CD14-positive monocyte (primary cell): ENCODE measurements around the gene GPR17. TPM values are rescaled to one million over a fixed set of nuclear protein-coding genes. Genes with fewer than 3 reads are reported as not detected.

ENCODE experiments used
- DNase-seq, 3 donors: peaks; one replicate each; pipeline ENCODE4 v3.0.0-alpha.2; 2011 to 2022
- H2AFZ ChIP-seq: 2 replicates; pipeline ENCODE4 v1.6.0; 2012; ENCODE audit warnings: mild to moderate bottlenecking, low read depth, low read length, inconsistent platforms; ENCODE audit not compliant: insufficient read depth, poor library complexity, severe bottlenecking
- H3K27ac ChIP-seq, 2 donors: 1 replicate in 1 of 2; 2 replicates in 1 of 2; pipeline ENCODE4 v1.5.1; 2012 to 2013; ENCODE audit warnings: low read length in 2 of 2, control low read depth in 1 of 2, inconsistent platforms in 1 of 2, low read depth in 1 of 2, mild to moderate bottlenecking in 1 of 2
- H3K27me3 ChIP-seq, 2 donors: one replicate each; pipeline versions ENCODE4 v1.6.0 to v1.6.1; 2011 to 2013; ENCODE audit warnings: low read length in 2 of 2; ENCODE audit not compliant: control insufficient read depth in 2 of 2, insufficient read depth in 2 of 2
- H3K36me3 ChIP-seq, 2 donors: replicated peaks in 1 of 2; 1 replicate in 1 of 2; 2 replicates in 1 of 2; pipeline versions ENCODE4 v1.5.1 to v1.6.1; 2012 to 2013; ENCODE audit warnings: low read length in 2 of 2, control low read depth in 1 of 2, inconsistent platforms in 1 of 2, mild to moderate bottlenecking in 1 of 2; ENCODE audit not compliant: insufficient read depth in 2 of 2, control insufficient read depth in 1 of 2
- H3K4me1 ChIP-seq, 2 donors: 1 replicate in 1 of 2; 2 replicates in 1 of 2; pipeline versions ENCODE4 v1.5.1 to v1.6.1; 2012 to 2013; ENCODE audit warnings: low read length in 2 of 2, control low read depth in 1 of 2, inconsistent platforms in 1 of 2, mild to moderate bottlenecking in 1 of 2, moderate library complexity in 1 of 2; ENCODE audit not compliant: insufficient read depth in 2 of 2, control insufficient read depth in 1 of 2
- H3K4me2 ChIP-seq: replicated peaks from 2 replicates; pipeline ENCODE3; 2012; ENCODE audit warnings: low read length, moderate library complexity, mild to moderate bottlenecking; ENCODE audit not compliant: poor library complexity, severe bottlenecking; ENCODE audit errors: extremely low read depth
- H3K4me3 ChIP-seq, 3 experiments: fragments of 200-600 bp in 1 of 3; sonication (generic) in 1 of 3; replicated peaks in 1 of 3; 1 replicate in 2 of 3; 2 replicates in 1 of 3; pipeline ENCODE4 v1.5.1; 2011 to 2013; ENCODE audit warnings: low read length in 3 of 3, mild to moderate bottlenecking in 3 of 3, control low read depth in 2 of 3, low read depth in 2 of 3, inconsistent platforms in 1 of 3, moderate library complexity in 1 of 3
- H3K79me2 ChIP-seq: 2 replicates; pipeline ENCODE4 v1.6.0; 2012; ENCODE audit warnings: mild to moderate bottlenecking, control low read depth, inconsistent platforms, low read length, moderate library complexity; ENCODE audit not compliant: insufficient read depth
- H3K9ac ChIP-seq: 2 replicates; pipeline ENCODE4 v1.6.0; 2017; ENCODE audit warnings: low read length, mild to moderate bottlenecking; ENCODE audit not compliant: insufficient read depth, poor library complexity, severe bottlenecking
- H3K9me3 ChIP-seq, 2 donors: replicated peaks in 1 of 2; 1 replicate in 1 of 2; 2 replicates in 1 of 2; pipeline versions ENCODE4 v1.5.1 to v1.6.1; 2012 to 2013; ENCODE audit warnings: low read length in 2 of 2, control low read depth in 1 of 2; ENCODE audit not compliant: control insufficient read depth in 1 of 2, insufficient read depth in 1 of 2
- H4K20me1 ChIP-seq: 2 replicates; pipeline ENCODE4 v1.6.0; 2012; ENCODE audit warnings: mild to moderate bottlenecking, low read length, control low read depth, moderate library complexity; ENCODE audit not compliant: insufficient read depth
- H3K27ac Mint-ChIP-seq, 7 donors: one replicate each; pipeline ENCODE4 v1.8.0; 2020; ENCODE audit warnings: mild to moderate bottlenecking in 7 of 7, mixed read lengths in 7 of 7, moderate library complexity in 6 of 7, inconsistent platforms in 2 of 7
- H3K27me3 Mint-ChIP-seq, 3 donors: one replicate each; pipeline ENCODE4 v1.8.0; 2021 to 2022; ENCODE audit warnings: low read depth in 3 of 3, mild to moderate bottlenecking in 3 of 3, mixed read lengths in 3 of 3, moderate library complexity in 3 of 3, inconsistent platforms in 1 of 3
- H3K36me3 Mint-ChIP-seq, 2 donors: one replicate each; pipeline ENCODE4 v1.8.0; 2020; ENCODE audit warnings: mixed read lengths in 2 of 2, inconsistent platforms in 1 of 2, mild to moderate bottlenecking in 1 of 2
- H3K4me1 Mint-ChIP-seq: one replicate; pipeline ENCODE4 v1.8.0; 2020; ENCODE audit warnings: mild to moderate bottlenecking, mixed read lengths
- H3K4me3 Mint-ChIP-seq, 2 donors: one replicate each; pipeline ENCODE4 v1.8.0; 2020; ENCODE audit warnings: mild to moderate bottlenecking in 2 of 2, mixed read lengths in 2 of 2, moderate library complexity in 1 of 2
- H3K9me3 Mint-ChIP-seq, 7 donors: one replicate each; pipeline ENCODE4 v1.8.0; 2020 to 2022; ENCODE audit warnings: mixed read lengths in 7 of 7, mild to moderate bottlenecking in 6 of 7, moderate library complexity in 6 of 7, inconsistent platforms in 2 of 7
- WGBS: methylation state at CpG from one replicate; pipeline ENCODE4 v1.1.5; 2013; ENCODE audit warnings: missing lambda C conversion rate; ENCODE audit not compliant: insufficient coverage; 5-methylcytosine and 5-hydroxymethylcytosine counted together
- intact Hi-C, 2 donors: fragments of 100-400 bp; cut with micrococcal nuclease; formaldehyde crosslinking; loops; one replicate each; pipeline versions ENCODE4 v1.15.0 to v1.15.1; 2023
- polyA plus RNA-seq, 3 donors: library from polyadenylated mRNA; depleted of rRNA in 1 of 3; unstranded in 2 of 3; stranded (reverse) in 1 of 3; fragments of 300-500 nt in 2 of 3; fragments of >200 nt in 1 of 3; fragmentation: Illumina TruSeq in 2 of 3; gene quantifications; 1 replicate in 2 of 3; 2 replicates in 1 of 3; pipeline ENCODE4 v1.2.3, GENCODE V29; 2012 to 2021
- TF ChIP-seq, protein P1 (sequence below): fragments of 200-600 bp; IDR thresholded peaks from one replicate; pipeline ENCODE4 v1.8.0; 2022; ENCODE audit warnings: antibody characterized with exemption, mild to moderate bottlenecking

GPR17 gene
- polyA plus RNA-seq, 3 donors, result 0.07 TPM; not detected in 2

DNA sequence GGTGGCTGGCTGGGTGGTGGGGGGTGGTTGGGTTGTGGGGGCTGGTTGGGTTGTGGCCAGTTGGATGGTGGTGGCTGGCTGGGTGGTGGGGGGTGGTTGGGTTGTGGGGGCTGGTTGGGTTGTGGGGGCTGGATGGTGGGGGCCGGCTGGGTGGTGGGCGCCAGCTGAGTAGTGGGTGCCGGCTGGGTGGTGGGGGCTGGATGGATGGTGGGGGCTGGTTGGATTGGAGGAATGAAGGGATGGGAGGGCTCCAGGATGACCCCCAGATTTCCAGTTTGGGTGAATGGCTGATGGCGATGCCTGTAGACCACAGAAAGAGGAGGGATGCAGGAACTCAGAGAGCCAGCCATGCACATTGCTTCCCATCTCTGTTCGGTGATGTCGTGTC, 26.8 kb upstream of the GPR17 start:
- H3K27ac Mint-ChIP-seq, result no peak overlapping the region
- no peak overlapping the region for H3K4me3 Mint-ChIP-seq
- intact Hi-C loops, result no loop called here
- TF ChIP-seq, protein P1, sequence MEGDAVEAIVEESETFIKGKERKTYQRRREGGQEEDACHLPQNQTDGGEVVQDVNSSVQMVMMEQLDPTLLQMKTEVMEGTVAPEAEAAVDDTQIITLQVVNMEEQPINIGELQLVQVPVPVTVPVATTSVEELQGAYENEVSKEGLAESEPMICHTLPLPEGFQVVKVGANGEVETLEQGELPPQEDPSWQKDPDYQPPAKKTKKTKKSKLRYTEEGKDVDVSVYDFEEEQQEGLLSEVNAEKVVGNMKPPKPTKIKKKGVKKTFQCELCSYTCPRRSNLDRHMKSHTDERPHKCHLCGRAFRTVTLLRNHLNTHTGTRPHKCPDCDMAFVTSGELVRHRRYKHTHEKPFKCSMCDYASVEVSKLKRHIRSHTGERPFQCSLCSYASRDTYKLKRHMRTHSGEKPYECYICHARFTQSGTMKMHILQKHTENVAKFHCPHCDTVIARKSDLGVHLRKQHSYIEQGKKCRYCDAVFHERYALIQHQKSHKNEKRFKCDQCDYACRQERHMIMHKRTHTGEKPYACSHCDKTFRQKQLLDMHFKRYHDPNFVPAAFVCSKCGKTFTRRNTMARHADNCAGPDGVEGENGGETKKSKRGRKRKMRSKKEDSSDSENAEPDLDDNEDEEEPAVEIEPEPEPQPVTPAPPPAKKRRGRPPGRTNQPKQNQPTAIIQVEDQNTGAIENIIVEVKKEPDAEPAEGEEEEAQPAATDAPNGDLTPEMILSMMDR, result no peak
- peaks cover 0 to 2% of the 10 kb centered on the region in 2 donors for H3K9me3 ChIP-seq
- H3K27ac ChIP-seq, result no peak overlapping the region
- WGBS, result 95% methylated on average over 6 of the region's 6 CpGs
- no peak for DNase-seq
- H4K20me1 ChIP-seq, result no peaks in the 10 kb centered on the region
- no peaks in the 10 kb centered on the region for H3K36me3 Mint-ChIP-seq
- no peaks in the 10 kb centered on the region for H3K27me3 ChIP-seq
- H3K9me3 Mint-ChIP-seq, result peaks cover 0 to 2% (median 0%) of the 10 kb centered on the region in 7 donors
- no peak overlapping the region for H3K4me3 ChIP-seq
- H3K4me2 ChIP-seq, result no peak overlapping the region
- no peak overlapping the region for H2AFZ ChIP-seq
- no peaks in the 10 kb centered on the region for H3K4me1 ChIP-seq
- H3K27me3 Mint-ChIP-seq, result peaks cover 3 to 7% (median 5%) of the 10 kb centered on the region in 3 donors
- H3K79me2 ChIP-seq, result no peaks in the 10 kb centered on the region
- no peak overlapping the region for H3K9ac ChIP-seq
- no peaks in the 10 kb centered on the region for H3K36me3 ChIP-seq
- H3K4me1 Mint-ChIP-seq, result peaks cover 16% of the 10 kb centered on the region

DNA sequence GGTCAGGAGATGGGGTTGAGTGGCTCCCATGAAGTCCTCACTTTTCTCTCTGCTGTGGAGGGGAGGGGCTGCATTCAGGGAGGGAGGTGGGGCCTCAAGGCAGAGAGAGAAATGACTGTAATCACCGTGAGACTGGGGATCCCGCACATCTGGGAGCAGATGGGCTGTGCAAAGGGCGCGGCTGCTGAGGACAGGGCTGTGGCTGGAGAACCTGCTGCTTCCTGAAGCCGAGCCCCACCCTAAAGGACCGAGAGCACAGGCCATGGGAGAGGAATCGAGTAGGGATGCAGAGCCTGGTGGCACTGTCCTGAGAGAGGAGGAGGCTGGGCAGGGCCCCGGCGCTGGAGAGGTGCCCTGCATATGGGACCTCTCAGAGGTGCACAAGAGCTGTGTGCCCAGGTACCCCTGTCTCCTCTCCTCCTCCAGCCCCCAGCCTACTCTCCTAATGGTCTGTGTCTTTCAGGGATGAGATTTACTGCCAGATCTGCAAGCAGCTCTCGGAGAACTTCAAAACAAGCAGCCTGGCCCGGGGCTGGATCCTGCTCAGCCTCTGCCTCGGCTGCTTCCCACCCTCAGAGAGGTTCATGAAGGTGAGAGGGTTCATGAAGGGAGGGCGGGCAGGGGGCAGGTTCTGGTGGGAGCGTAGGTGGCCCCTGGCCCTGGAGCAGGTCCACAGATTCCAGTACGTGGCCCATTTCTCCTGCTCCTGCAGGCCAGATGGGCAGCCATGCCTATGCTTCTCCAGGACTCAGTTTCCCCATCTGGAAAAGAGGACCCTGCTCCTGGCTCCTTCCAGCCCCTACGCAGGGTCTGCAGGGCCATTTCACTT, 25.9 kb upstream of the GPR17 start:
- no peaks in the 10 kb centered on the region for H3K4me1 ChIP-seq
- TF ChIP-seq, protein P1, result no peak
- H3K4me3 ChIP-seq, result no peak overlapping the region
- Mint-ChIP-seq H3K27ac (peak overlapping the region in 1 of 7 donors; percentile 42), H3K27me3 (peaks cover 3 to 7% (median 7%) of the 10 kb centered on the region in 3 donors), H3K4me3 (no peak overlapping the region), H3K4me1 (peaks cover 16% of the 10 kb centered on the region), H3K9me3 (peaks cover 0 to 2% (median 0%) of the 10 kb centered on the region in 7 donors), H3K36me3 (no peaks in the 10 kb centered on the region)
- H3K9ac ChIP-seq, result no peak overlapping the region
- no peaks in the 10 kb centered on the region for H3K79me2 ChIP-seq
- H2AFZ ChIP-seq, result no peak overlapping the region
- H3K4me2 ChIP-seq, result no peak overlapping the region
- no peaks in the 10 kb centered on the region for H4K20me1 ChIP-seq
- no peaks in the 10 kb centered on the region for H3K36me3 ChIP-seq
- no peak for DNase-seq
- WGBS, result 89% methylated on average over 10 of the region's 16 CpGs
- no peaks in the 10 kb centered on the region for H3K9me3 ChIP-seq
- no peak overlapping the region for H3K27ac ChIP-seq
- intact Hi-C loops, result no loop called here
- no peaks in the 10 kb centered on the region for H3K27me3 ChIP-seq
